ENCODE results near the gene DTYMK.

Gene DTYMK

DNA sequence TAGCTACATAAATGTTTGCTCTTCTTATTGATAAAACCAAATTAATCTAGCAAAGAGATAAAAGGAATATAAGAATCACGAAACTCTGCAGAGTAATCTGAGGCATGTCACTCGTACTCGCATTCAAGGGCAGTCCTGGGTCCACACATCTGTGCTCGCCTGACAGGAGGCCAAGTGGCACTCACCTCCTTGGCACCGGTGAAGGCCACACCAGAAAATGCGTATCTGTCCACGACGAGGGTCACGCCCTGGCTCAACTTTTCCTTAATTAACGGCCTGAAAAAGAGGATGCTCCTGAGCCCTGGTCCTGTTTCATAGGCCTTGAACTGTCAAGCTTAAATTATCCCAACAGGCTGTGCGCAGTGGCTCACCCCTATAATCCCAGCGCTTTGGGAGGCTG is 6.6 kb downstream of the DTYMK start:
- H3K27me3 ChIP-seq, result no peaks in the 10 kb centered on the region
- no peaks in the 10 kb centered on the region for H3K9me3 ChIP-seq
- no peaks in the 10 kb centered on the region for H3K4me1 ChIP-seq (ENCODE audit: control insufficient read depth in 1 of 2, insufficient read depth in 1 of 2, low read depth in 1 of 2, low read length in 1 of 2)
- peaks cover 58% of the 10 kb centered on the region for H3K36me3 ChIP-seq
- TF ChIP-seq CTCF (IDR thresholded peaks at IDR 0.05), result no peak
- H3K27ac ChIP-seq, result no peak overlapping the region
- no peak overlapping the region for H3K4me3 ChIP-seq (ENCODE audit: low read depth in 1 of 2, low read length in 1 of 2)

- Histone ChIP-seq H3K27me3 (no peaks in the 10 kb centered on the region), H3K4me1 (ENCODE audit: control insufficient read depth in 1 of 2, insufficient read depth in 1 of 2, low read depth in 1 of 2, low read length in 1 of 2) (no peaks in the 10 kb centered on the region), H3K4me3 (ENCODE audit: low read depth in 1 of 2, low read length in 1 of 2) (no peak overlapping the region), H3K27ac (no peak overlapping the region), H3K9me3 (no peaks in the 10 kb centered on the region), H3K36me3 (peaks cover 69% of the 10 kb centered on the region)
- TF ChIP-seq CTCF (IDR thresholded peaks at IDR 0.05), result no peak
These were observed 7.7 kb downstream of the DTYMK start for GRCh38 chr2:241678784-241679540.

GRCh38 chr2:241678307-241678706 is 8.3 kb downstream of the DTYMK start:
- Histone ChIP-seq H3K4me3 (ENCODE audit: low read depth in 1 of 2, low read length in 1 of 2) (no peak overlapping the region), H3K4me1 (ENCODE audit: control insufficient read depth in 1 of 2, insufficient read depth in 1 of 2, low read depth in 1 of 2, low read length in 1 of 2) (no peaks in the 10 kb centered on the region), H3K27ac (no peak overlapping the region), H3K36me3 (peaks cover 75% of the 10 kb centered on the region), H3K9me3 (no peaks in the 10 kb centered on the region), H3K27me3 (no peaks in the 10 kb centered on the region)
- TF ChIP-seq CTCF (IDR thresholded peaks at IDR 0.05), result no peak

DNA sequence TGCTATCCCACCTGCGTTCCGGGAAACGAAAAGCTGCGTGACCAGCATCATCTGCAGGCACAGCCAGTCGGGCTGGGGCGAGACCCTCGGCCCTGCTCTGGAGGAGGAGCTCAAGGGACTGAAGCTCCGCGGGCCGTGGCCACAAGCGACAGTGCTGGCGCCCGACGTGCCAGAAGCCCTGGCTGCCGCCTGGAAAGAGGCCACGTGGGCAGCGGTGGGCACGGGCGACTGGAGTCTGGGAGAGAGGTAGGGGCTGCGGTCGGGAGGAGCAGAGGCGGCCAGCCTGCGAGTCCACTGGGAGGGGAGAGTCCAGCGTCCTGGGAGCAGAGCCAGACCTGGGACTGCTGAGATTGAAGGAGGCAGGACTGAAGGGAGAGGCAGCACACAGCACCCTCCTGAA is 9.2 kb downstream of the DTYMK start:
- Histone ChIP-seq H3K36me3 (peaks cover 85% of the 10 kb centered on the region), H3K9me3 (no peaks in the 10 kb centered on the region), H3K4me3 (ENCODE audit: low read depth in 1 of 2, low read length in 1 of 2) (no peak overlapping the region), H3K27me3 (no peaks in the 10 kb centered on the region), H3K4me1 (ENCODE audit: control insufficient read depth in 1 of 2, insufficient read depth in 1 of 2, low read depth in 1 of 2, low read length in 1 of 2) (no peaks in the 10 kb centered on the region), H3K27ac (no peak overlapping the region)
- no peak for TF ChIP-seq CTCF (IDR thresholded peaks at IDR 0.05)

DNA sequence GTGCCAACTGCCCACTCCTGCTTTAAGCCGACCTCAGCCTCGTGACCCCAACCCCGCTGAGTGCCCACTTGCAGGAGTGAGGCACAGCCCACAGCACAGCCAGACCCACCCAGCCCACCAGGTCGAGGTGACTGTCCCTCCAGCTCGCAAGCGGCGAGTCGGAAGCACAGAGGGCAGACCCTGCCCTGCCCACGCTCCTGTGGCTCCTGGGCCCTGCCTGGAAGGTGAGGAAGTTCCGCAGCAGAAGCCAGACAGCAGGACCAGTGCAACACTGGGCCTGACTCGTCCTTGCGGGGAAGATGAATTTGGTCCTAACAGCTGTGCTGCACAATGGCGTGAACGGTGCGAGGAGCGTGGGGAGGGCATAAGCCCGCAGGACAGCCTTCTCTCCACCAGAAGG is 9.9 kb downstream of the DTYMK start:
- H3K9me3 ChIP-seq, result no peaks in the 10 kb centered on the region
- no peaks in the 10 kb centered on the region for H3K4me1 ChIP-seq (ENCODE audit: control insufficient read depth in 1 of 2, insufficient read depth in 1 of 2, low read depth in 1 of 2, low read length in 1 of 2)
- H3K27ac ChIP-seq, result no peak overlapping the region
- H3K36me3 ChIP-seq, result peaks cover 92% of the 10 kb centered on the region
- no peaks in the 10 kb centered on the region for H3K27me3 ChIP-seq
- TF ChIP-seq CTCF (IDR thresholded peaks at IDR 0.05), result no peak
- H3K4me3 ChIP-seq (ENCODE audit: low read depth in 1 of 2, low read length in 1 of 2), result no peak overlapping the region
